ENCODE measurements around the gene BCAR3.

GRCh38 chr1:93611668-93612067 is 70.0 kb downstream of the BCAR3 start:
- TF ChIP-seq, protein P1, sequence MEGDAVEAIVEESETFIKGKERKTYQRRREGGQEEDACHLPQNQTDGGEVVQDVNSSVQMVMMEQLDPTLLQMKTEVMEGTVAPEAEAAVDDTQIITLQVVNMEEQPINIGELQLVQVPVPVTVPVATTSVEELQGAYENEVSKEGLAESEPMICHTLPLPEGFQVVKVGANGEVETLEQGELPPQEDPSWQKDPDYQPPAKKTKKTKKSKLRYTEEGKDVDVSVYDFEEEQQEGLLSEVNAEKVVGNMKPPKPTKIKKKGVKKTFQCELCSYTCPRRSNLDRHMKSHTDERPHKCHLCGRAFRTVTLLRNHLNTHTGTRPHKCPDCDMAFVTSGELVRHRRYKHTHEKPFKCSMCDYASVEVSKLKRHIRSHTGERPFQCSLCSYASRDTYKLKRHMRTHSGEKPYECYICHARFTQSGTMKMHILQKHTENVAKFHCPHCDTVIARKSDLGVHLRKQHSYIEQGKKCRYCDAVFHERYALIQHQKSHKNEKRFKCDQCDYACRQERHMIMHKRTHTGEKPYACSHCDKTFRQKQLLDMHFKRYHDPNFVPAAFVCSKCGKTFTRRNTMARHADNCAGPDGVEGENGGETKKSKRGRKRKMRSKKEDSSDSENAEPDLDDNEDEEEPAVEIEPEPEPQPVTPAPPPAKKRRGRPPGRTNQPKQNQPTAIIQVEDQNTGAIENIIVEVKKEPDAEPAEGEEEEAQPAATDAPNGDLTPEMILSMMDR (IDR thresholded peaks at IDR 0.05; ENCODE audit: insufficient read depth, low read length, poor library complexity, severe bottlenecking) = no peak
- TF ChIP-seq EZH2phosphoT487 (conservative IDR thresholded peaks at IDR 0.05; ENCODE audit: low read length) = no peak

All from SU-DHL-6 (cell line).